Skeletal muscle tissue (tissue), 4 donors: ENCODE measurements around the gene ZNF428. TPM values are rescaled to one million over a fixed set of nuclear protein-coding genes. Genes with fewer than 3 reads are reported as not detected.

Experiments
- H3K27ac ChIP-seq: one replicate; pipeline ENCODE4 v1.7.0; 2013; ENCODE audit warnings: mild to moderate bottlenecking, low read depth, low read length, inconsistent platforms
- H3K27me3 ChIP-seq, 3 donors: one replicate each; pipeline ENCODE4 v1.7.0; 2013; ENCODE audit warnings: low read length in 3 of 3; ENCODE audit not compliant: control insufficient read depth in 3 of 3, insufficient read depth in 3 of 3
- H3K36me3 ChIP-seq, 3 donors: one replicate each; pipeline ENCODE4 v1.7.0; 2013; ENCODE audit warnings: low read length in 3 of 3; ENCODE audit not compliant: control insufficient read depth in 3 of 3, insufficient read depth in 3 of 3
- H3K4me1 ChIP-seq, 3 donors: one replicate each; pipeline ENCODE4 v1.7.0; 2013; ENCODE audit warnings: low read length in 3 of 3, mild to moderate bottlenecking in 3 of 3; ENCODE audit not compliant: control insufficient read depth in 3 of 3, insufficient read depth in 3 of 3
- H3K4me3 ChIP-seq, 3 donors: one replicate each; pipeline ENCODE4 v1.7.0; 2013; ENCODE audit warnings: low read length in 3 of 3
- H3K9ac ChIP-seq, 3 donors: one replicate each; pipeline ENCODE4 v1.7.0; 2013; ENCODE audit warnings: low read length in 3 of 3, mild to moderate bottlenecking in 3 of 3, moderate library complexity in 2 of 3, low read depth in 1 of 3
- H3K9me3 ChIP-seq, 3 donors: one replicate each; pipeline ENCODE4 v1.7.0; 2013; ENCODE audit warnings: low read length in 3 of 3; ENCODE audit not compliant: control insufficient read depth in 3 of 3
- total RNA-seq: library from RNA; depleted of rRNA; stranded (reverse); fragments of >200 nt; gene quantifications from one replicate; pipeline ENCODE4 v1.2.3, GENCODE V29; 2014
- donor health status: Osteomylitis.

Gene ZNF428
- total RNA-seq, 1 donor from 2014 or later = 44.9 TPM

GRCh38 chr19:43634068-43634467 is 14.6 kb upstream of the ZNF428 start:
- H3K27ac ChIP-seq = no peak overlapping the region
- H3K9me3 ChIP-seq = no peaks in the 10 kb centered on the region
- H3K27me3 ChIP-seq = peaks cover 6 to 15% (median 12%) of the 10 kb centered on the region in 3 donors
- no peak overlapping the region for H3K4me3 ChIP-seq
- H3K4me1 ChIP-seq = peaks cover 0 to 3% (median 1%) of the 10 kb centered on the region in 3 donors
- no peak overlapping the region for H3K9ac ChIP-seq
- no peaks in the 10 kb centered on the region for H3K36me3 ChIP-seq

- Histone ChIP-seq H3K4me1 (no peaks in the 10 kb centered on the region), H3K27ac (no peak overlapping the region), H3K9me3 (no peaks in the 10 kb centered on the region), H3K36me3 (no peaks in the 10 kb centered on the region), H3K4me3 (no peak overlapping the region), H3K27me3 (peaks cover 6 to 10% (median 7%) of the 10 kb centered on the region in 3 donors), H3K9ac (no peak overlapping the region)
These were observed 14.1 kb upstream of the ZNF428 start for GRCh38 chr19:43633520-43633919.

DNA sequence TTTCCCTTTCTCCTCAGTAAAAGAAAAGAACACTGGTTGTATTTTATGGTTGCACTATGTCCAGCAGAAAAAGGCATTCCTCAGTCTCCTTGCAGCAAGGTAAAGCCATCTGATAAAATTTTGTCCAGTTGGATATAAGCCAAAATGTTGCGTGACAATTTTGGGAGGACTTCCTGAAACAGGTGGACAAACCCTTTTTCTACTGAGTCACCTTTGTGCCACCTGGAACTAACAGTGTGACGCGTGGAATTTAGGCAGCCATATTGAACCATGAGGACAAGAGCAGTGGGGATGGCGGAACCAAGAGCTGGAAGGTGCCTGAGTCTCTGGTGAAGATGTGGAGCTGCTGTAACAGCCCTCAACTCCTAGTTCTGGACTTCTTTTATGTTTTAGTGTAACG is 12.1 kb upstream of the ZNF428 start:
- H3K9ac ChIP-seq = no peak overlapping the region
- no peaks in the 10 kb centered on the region for H3K4me1 ChIP-seq
- peaks cover 0 to 10% (median 7%) of the 10 kb centered on the region in 3 donors for H3K27me3 ChIP-seq
- no peak overlapping the region for H3K4me3 ChIP-seq
- no peaks in the 10 kb centered on the region for H3K36me3 ChIP-seq
- H3K27ac ChIP-seq = no peak overlapping the region
- H3K9me3 ChIP-seq = no peaks in the 10 kb centered on the region

- H3K4me1 ChIP-seq = no peaks in the 10 kb centered on the region
- peaks cover 3 to 5% (median 5%) of the 10 kb centered on the region in 3 donors for H3K27me3 ChIP-seq
- H3K36me3 ChIP-seq = no peaks in the 10 kb centered on the region
- no peaks in the 10 kb centered on the region for H3K9me3 ChIP-seq
- no peak overlapping the region for H3K4me3 ChIP-seq
- H3K9ac ChIP-seq = no peak overlapping the region
- H3K27ac ChIP-seq = no peak overlapping the region
These were observed 9.4 kb upstream of the ZNF428 start for GRCh38 chr19:43628646-43629326.

DNA sequence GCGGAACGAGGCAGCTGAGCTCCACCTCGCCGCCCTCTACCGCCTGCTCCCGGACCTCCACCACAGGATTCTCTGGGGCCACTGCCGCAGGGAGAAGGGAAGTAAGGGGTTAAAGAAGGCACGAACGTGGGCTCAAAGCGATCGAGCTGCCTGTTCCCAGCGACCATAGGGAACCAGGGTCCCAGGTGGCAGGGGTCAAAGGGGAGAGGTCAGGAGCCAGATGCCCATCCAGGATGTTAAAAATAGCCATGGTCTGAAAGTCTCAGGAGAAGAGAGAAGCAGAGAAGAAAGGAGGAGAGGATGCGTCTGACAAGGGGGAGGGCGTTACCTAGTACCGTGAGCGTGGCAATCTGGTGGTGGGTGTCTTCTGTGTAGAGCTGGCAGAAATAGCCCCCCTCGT is 7.4 kb upstream of the ZNF428 start:
- H3K9me3 ChIP-seq = no peaks in the 10 kb centered on the region
- no peak overlapping the region for H3K9ac ChIP-seq
- H3K4me3 ChIP-seq = no peak overlapping the region
- no peaks in the 10 kb centered on the region for H3K4me1 ChIP-seq
- peaks cover 3 to 5% (median 5%) of the 10 kb centered on the region in 3 donors for H3K27me3 ChIP-seq
- no peaks in the 10 kb centered on the region for H3K36me3 ChIP-seq
- H3K27ac ChIP-seq = no peak overlapping the region

DNA sequence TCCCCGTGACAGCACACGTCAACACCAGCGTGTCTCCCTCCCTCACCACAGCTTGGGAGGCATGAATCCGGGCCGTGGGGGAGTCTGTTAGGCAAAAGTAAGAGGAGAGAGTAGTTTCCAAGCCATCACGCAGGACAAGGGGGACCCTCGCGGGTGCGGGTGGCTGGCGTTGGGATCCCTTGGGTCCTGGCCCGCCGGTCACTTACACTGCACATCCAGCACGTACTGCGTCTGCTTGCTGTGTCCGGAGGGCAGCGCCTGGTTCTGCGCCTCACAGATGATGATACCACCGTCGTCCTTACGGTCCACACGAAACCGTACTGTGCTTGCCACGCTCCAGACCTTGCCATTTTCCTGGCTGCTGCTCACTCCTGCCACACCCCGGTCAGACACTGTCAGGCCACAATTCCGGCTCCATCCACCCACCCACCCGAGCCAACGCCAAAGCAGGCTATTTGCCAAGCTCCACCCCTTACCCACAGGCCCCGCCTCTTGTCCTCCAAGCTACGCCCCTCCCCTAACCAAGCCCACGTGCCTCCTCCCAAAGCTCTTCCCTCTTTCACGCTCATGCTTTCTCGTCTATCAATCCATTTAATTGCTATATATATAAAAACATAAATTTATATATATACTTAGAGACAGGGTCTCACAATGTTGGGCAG is 6.6 kb upstream of the ZNF428 start:
- Histone ChIP-seq H3K4me1 (no peaks in the 10 kb centered on the region), H3K9ac (no peak overlapping the region), H3K36me3 (no peaks in the 10 kb centered on the region), H3K27ac (no peak overlapping the region), H3K9me3 (no peaks in the 10 kb centered on the region), H3K4me3 (no peak overlapping the region), H3K27me3 (peaks cover 3 to 5% (median 5%) of the 10 kb centered on the region in 3 donors)

DNA sequence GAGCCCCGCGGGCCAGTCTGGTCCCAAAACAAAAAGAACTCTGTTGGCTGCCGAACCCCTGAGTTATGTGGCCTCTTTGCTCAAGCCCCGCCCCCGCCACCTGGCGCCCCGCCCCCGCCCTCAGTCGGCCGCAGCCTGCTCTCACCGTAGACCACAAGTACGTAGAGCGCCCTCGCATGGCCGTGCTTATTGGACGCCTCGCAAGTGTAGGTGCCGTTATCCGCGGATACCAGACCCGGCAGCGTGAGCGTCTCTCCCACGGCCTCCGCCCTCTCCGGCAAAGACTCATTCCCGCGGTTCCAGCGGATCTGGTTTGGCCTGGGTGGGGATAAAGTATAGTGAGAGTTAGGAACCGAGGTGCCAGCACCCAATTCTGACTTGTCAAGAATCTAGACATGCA is 5.5 kb upstream of the ZNF428 start:
- peaks cover 3 to 5% (median 5%) of the 10 kb centered on the region in 3 donors for H3K27me3 ChIP-seq
- peaks cover 3 to 8% (median 5%) of the 10 kb centered on the region in 3 donors for H3K4me1 ChIP-seq

GRCh38 chr19:43623889-43624670 is 4.7 kb upstream of the ZNF428 start:
- Histone ChIP-seq H3K27me3 (peaks cover 3 to 5% (median 5%) of the 10 kb centered on the region in 3 donors), H3K9ac (no peak overlapping the region), H3K4me3 (no peak overlapping the region), H3K36me3 (peaks cover 0 to under 1% (median 0%) of the 10 kb centered on the region in 3 donors), H3K27ac (no peak overlapping the region), H3K4me1 (peaks cover 3 to 15% (median 8%) of the 10 kb centered on the region in 3 donors), H3K9me3 (no peaks in the 10 kb centered on the region)

More for the DNA sequence above, 5.5 kb upstream of the ZNF428 start:
- Histone ChIP-seq H3K27ac (no peak overlapping the region), H3K4me3 (no peak overlapping the region), H3K9ac (no peak overlapping the region), H3K9me3 (no peaks in the 10 kb centered on the region), H3K36me3 (no peaks in the 10 kb centered on the region)

DNA sequence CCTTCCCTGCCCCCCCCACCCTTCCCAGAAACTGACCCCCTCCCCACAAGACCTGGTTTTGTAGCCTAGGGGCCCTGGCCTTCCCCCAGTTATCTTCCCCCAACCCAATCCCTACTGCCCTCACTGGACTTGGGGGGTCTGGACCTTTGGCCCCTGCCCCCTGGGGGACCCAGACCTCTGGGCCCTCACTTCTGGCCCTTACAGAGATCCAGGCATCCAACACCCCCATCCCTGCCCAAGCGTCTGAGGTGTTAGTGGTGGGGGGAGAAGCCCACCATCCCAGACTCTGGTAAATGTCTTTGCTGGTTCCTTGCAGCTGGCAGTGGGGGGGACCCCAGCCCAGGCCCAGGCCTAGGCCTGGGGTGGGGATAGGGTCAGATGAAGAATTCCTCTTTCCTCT is 3.5 kb upstream of the ZNF428 start:
- Histone ChIP-seq H3K36me3 (peaks cover 0 to 3% (median 0%) of the 10 kb centered on the region in 3 donors), H3K9ac (no peak overlapping the region), H3K9me3 (no peaks in the 10 kb centered on the region), H3K4me1 (peaks cover 6 to 19% (median 13%) of the 10 kb centered on the region in 3 donors), H3K4me3 (no peak overlapping the region), H3K27me3 (peaks cover 3 to 5% (median 5%) of the 10 kb centered on the region in 3 donors), H3K27ac (no peak overlapping the region)
